CD4-positive, alpha-beta T cell treated with Interleukin-17A for 4 hours (primary cell): ENCODE data around the gene GPC1.
"Not testable (repeated sequence)": the region's sequence is repeated elsewhere in the genome, so short reads cannot be mapped to it uniquely, and the experiment has no call there.

ENCODE experiments used
- DNase-seq: peaks from one replicate; pipeline ENCODE4 v3.0.0-alpha.2; 2020; ENCODE audit warnings: mixed read lengths

GPC1 gene

GRCh38 chr2:240468303-240469238 lies 33.1 kb downstream of the GPC1 start:
- no peak for DNase-seq

GRCh38 chr2:240469239-240469636 lies 33.8 kb downstream of the GPC1 start:
- no peak for DNase-seq

- DNase-seq, result no peak
Measured at GRCh38 chr2:240469740-240470139, 34.3 kb downstream of the GPC1 start.

GRCh38 chr2:240472078-240472790 lies 36.8 kb downstream of the GPC1 start:
- DNase-seq, result no peak

GRCh38 chr2:240473211-240473610 lies 37.7 kb downstream of the GPC1 start:
- no peak for DNase-seq

GRCh38 chr2:240477916-240478315 lies 42.5 kb downstream of the GPC1 start:
- DNase-seq, result no peak

GRCh38 chr2:240478346-240479110 lies 43.1 kb downstream of the GPC1 start:
- DNase-seq, result no peak

- no peak for DNase-seq
Measured at GRCh38 chr2:240479111-240479501, 43.6 kb downstream of the GPC1 start.

GRCh38 chr2:240480834-240481623 lies 45.6 kb downstream of the GPC1 start:
- no peak for DNase-seq

- no peak for DNase-seq
Measured at GRCh38 chr2:240481720-240482119, 46.3 kb downstream of the GPC1 start.

- DNase-seq, result no peak
Measured at GRCh38 chr2:240482141-240482540, 46.7 kb downstream of the GPC1 start.

- DNase-seq, result no peak
Measured at GRCh38 chr2:240491483-240491882, 56.0 kb downstream of the GPC1 start.

GRCh38 chr2:240494194-240494793 lies 58.8 kb downstream of the GPC1 start:
- no peak for DNase-seq

GRCh38 chr2:240494942-240495341 lies 59.5 kb downstream of the GPC1 start:
- not testable (repeated sequence) for DNase-seq

GRCh38 chr2:240497082-240497481 lies 61.6 kb downstream of the GPC1 start:
- DNase-seq, result not testable (repeated sequence)

- no peak for DNase-seq
Measured at GRCh38 chr2:240498171-240498957, 62.9 kb downstream of the GPC1 start.

- DNase-seq, result no peak
Measured at GRCh38 chr2:240498958-240499260, 63.4 kb downstream of the GPC1 start.

GRCh38 chr2:240499309-240500301 lies 64.1 kb downstream of the GPC1 start:
- no peak for DNase-seq

GRCh38 chr2:240500561-240501423 lies 65.3 kb downstream of the GPC1 start:
- no peak for DNase-seq
